Cardiac muscle cell (in vitro differentiated cells and primary cell): Measurements from ENCODE around the gene MCAT. TPM values are rescaled to one million over a fixed set of nuclear protein-coding genes. Genes with fewer than 3 reads are reported as not detected.

Experiments used
- DNase-seq, 2 donors: peaks; one replicate each; pipeline versions ENCODE4 v3.0.0 to v3.0.0-alpha.2; 2010 to 2017; ENCODE audit warnings: low read depth in 1 of 2, low spot score in 1 of 2
- H3K27ac ChIP-seq: fragments of 200-600 bp; sonication (generic); 2 replicates; pipeline ENCODE4 v1.5.1; 2016
- H3K27me3 ChIP-seq: fragments of 200-600 bp; sonication (generic); 2 replicates; pipeline ENCODE4 v1.6.0; 2016; ENCODE audit warnings: control low read depth
- H3K36me3 ChIP-seq: fragments of 200-600 bp; sonication (generic); 2 replicates; pipeline ENCODE4 v1.5.1; 2016; ENCODE audit warnings: control low read depth
- H3K4me1 ChIP-seq: fragments of 200-600 bp; sonication (generic); 2 replicates; pipeline ENCODE4 v1.8.1; 2017; ENCODE audit warnings: low read depth, mild to moderate bottlenecking, mixed run types
- H3K4me3 ChIP-seq: fragments of 200-600 bp; sonication (generic); 2 replicates; pipeline ENCODE4 v1.5.1; 2016; ENCODE audit warnings: mild to moderate bottlenecking
- H3K9me3 ChIP-seq: fragments of 200-600 bp; sonication (generic); 2 replicates; pipeline ENCODE4 v1.5.1; 2017; ENCODE audit warnings: low read depth, mild to moderate bottlenecking, control low read depth
- CTCF ChIP-seq: IDR thresholded peaks from 2 replicates; pipeline ENCODE4 v1.5.1; 2012; ENCODE audit warnings: low read depth, mild to moderate bottlenecking, low read length
- polyA plus RNA-seq: library from polyadenylated mRNA; unstranded; fragments of >200 nt; fragmentation: Nextera tagmentation; extraction: Ambion mirVana; gene quantifications from 2 replicates; pipeline ENCODE4 v1.2.1, GENCODE V29; 2016
- total RNA-seq: library from RNA; depleted of rRNA; stranded (reverse); fragments of >200 nt; gene quantifications from 2 replicates; pipeline ENCODE4 v1.2.3, GENCODE V29; 2016

Gene MCAT
- total and polyA plus RNA-seq, 2 experiments from 2014 or later: 46.8 to 47.1 TPM

- no peak for TF ChIP-seq CTCF
- H3K9me3 ChIP-seq: no peaks in the 10 kb centered on the region
- no peak overlapping the region for H3K4me3 ChIP-seq
- H3K27ac ChIP-seq: peak overlapping the region; percentile 12
- no peaks in the 10 kb centered on the region for H3K27me3 ChIP-seq
- peaks cover 2% of the 10 kb centered on the region for H3K4me1 ChIP-seq
- peaks cover 19% of the 10 kb centered on the region for H3K36me3 ChIP-seq
- DNase-seq: no peak
Observed at GRCh38 chr22:43131773-43132501, 11.3 kb downstream of the MCAT start.

- TF ChIP-seq CTCF: no peak
- DNase-seq: no peak
- H3K27ac ChIP-seq: no peak overlapping the region
- peaks cover 11% of the 10 kb centered on the region for H3K36me3 ChIP-seq
- H3K27me3 ChIP-seq: no peaks in the 10 kb centered on the region
- H3K4me1 ChIP-seq: peaks cover 7% of the 10 kb centered on the region
- no peak overlapping the region for H3K4me3 ChIP-seq
- no peaks in the 10 kb centered on the region for H3K9me3 ChIP-seq
Observed at GRCh38 chr22:43129426-43130425, 13.5 kb downstream of the MCAT start.

DNA sequence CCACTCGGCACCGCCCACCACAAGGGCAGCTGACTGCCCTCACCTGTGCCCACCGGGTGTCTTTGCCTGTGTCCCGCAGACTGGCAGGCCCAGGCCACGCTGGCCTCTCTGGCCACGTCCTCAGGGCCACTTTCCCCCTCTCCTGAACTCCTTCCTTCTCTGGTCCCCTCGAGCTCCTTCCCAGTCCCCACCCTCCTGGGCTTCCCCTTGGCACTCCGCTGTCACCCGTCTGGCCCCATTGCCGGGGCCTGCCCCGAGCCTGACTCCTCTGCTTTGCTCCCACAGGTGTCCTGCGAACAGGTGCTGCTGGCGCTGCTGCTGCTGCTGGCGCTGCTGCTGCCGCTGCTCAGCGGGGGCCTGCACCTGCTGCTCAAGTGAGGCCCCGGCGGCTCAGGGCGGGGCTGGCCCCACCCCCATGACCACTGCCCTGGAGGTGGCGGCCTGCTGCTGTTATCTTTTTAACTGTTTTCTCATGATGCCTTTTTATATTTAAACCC lies 14.2 kb downstream of the MCAT start:
- Histone ChIP-seq H3K4me3 (no peak overlapping the region), H3K9me3 (no peaks in the 10 kb centered on the region), H3K4me1 (peaks cover 7% of the 10 kb centered on the region), H3K36me3 (peaks cover 8% of the 10 kb centered on the region), H3K27me3 (no peaks in the 10 kb centered on the region), H3K27ac (no peak overlapping the region)
- no peak for TF ChIP-seq CTCF
- no peak for DNase-seq

- Histone ChIP-seq H3K9me3 (no peaks in the 10 kb centered on the region), H3K27ac (no peak overlapping the region), H3K4me3 (no peak overlapping the region), H3K4me1 (peaks cover 7% of the 10 kb centered on the region), H3K36me3 (peaks cover 8% of the 10 kb centered on the region), H3K27me3 (no peaks in the 10 kb centered on the region)
- DNase-seq: no peak
- TF ChIP-seq CTCF: no peak
Observed at GRCh38 chr22:43128116-43128515, 15.1 kb downstream of the MCAT start.

- Histone ChIP-seq H3K36me3 (peaks cover 5% of the 10 kb centered on the region), H3K9me3 (no peaks in the 10 kb centered on the region), H3K4me1 (peaks cover 7% of the 10 kb centered on the region), H3K4me3 (no peak overlapping the region), H3K27me3 (no peaks in the 10 kb centered on the region), H3K27ac (no peak overlapping the region)
- no peak for TF ChIP-seq CTCF
- no peak for DNase-seq
Observed at GRCh38 chr22:43127166-43127908, 15.9 kb downstream of the MCAT start.
